Activated T-cell treated with anti-CD3 and anti-CD28 coated beads, Interleukin-2, amount 50 U/mL, for 24 hours (primary cell): ENCODE data around the gene DMGDH.

Experiments
- DNase-seq: peaks from one replicate; pipeline ENCODE4 v3.0.0-alpha.2; 2020
- H3K27ac Mint-ChIP-seq: 2 replicates; pipeline ENCODE4 v1.8.0; 2020; ENCODE audit warnings: mild to moderate bottlenecking, mixed read lengths
- H3K27me3 Mint-ChIP-seq: 2 replicates; pipeline ENCODE4 v1.8.0; 2020; ENCODE audit warnings: mixed read lengths
- H3K36me3 Mint-ChIP-seq: 2 replicates; pipeline ENCODE4 v1.8.0; 2020; ENCODE audit warnings: low read depth, mixed read lengths
- H3K4me1 Mint-ChIP-seq: 2 replicates; pipeline ENCODE4 v1.8.0; 2020; ENCODE audit warnings: low read depth, mixed read lengths
- H3K4me3 Mint-ChIP-seq: 2 replicates; pipeline ENCODE4 v1.8.0; 2020; ENCODE audit warnings: mild to moderate bottlenecking, moderate library complexity, mixed read lengths
- H3K9me3 Mint-ChIP-seq: 2 replicates; pipeline ENCODE4 v1.8.0; 2020; ENCODE audit warnings: mixed read lengths

The DMGDH gene

GRCh38 chr5:78958672-78959445 lies 110.6 kb downstream of the DMGDH start:
- no peak overlapping the region for H3K27ac Mint-ChIP-seq
- H3K27me3 Mint-ChIP-seq, result no peaks in the 10 kb centered on the region
- H3K9me3 Mint-ChIP-seq, result no peaks in the 10 kb centered on the region
- peaks cover 4% of the 10 kb centered on the region for H3K4me1 Mint-ChIP-seq
- H3K36me3 Mint-ChIP-seq, result peaks cover 46% of the 10 kb centered on the region
- no peak overlapping the region for H3K4me3 Mint-ChIP-seq
- no peak for DNase-seq

- no peak for DNase-seq
- H3K9me3 Mint-ChIP-seq, result no peaks in the 10 kb centered on the region
These were observed 112.6 kb downstream of the DMGDH start for GRCh38 chr5:78956901-78957300.

GRCh38 chr5:78953092-78953800 lies 116.2 kb downstream of the DMGDH start:
- Mint-ChIP-seq H3K4me3 (no peak overlapping the region), H3K9me3 (no peaks in the 10 kb centered on the region), H3K4me1 (peaks cover 16% of the 10 kb centered on the region), H3K27ac (peak overlapping the region; percentile 30), H3K36me3 (peaks cover 37% of the 10 kb centered on the region), H3K27me3 (no peaks in the 10 kb centered on the region)
- DNase-seq, result no peak

More at GRCh38 chr5:78956901-78957300, 112.6 kb downstream of the DMGDH start:
- Mint-ChIP-seq H3K36me3 (peaks cover 33% of the 10 kb centered on the region), H3K4me1 (peaks cover 13% of the 10 kb centered on the region), H3K4me3 (no peak overlapping the region), H3K27ac (no peak overlapping the region), H3K27me3 (no peaks in the 10 kb centered on the region)
